GM08714 (cell line): ENCODE data around the gene EHMT1.

Experiments used
- H3K4me3 ChIP-seq: fragments of 200-500 bp; sonication (Bioruptor generic); 2 replicates; pipeline ENCODE4 v1.5.1; 2014; ENCODE audit warnings: mild to moderate bottlenecking, low read length, inconsistent platforms
- ZNF274 ChIP-seq: IDR thresholded peaks from 2 replicates; pipeline ENCODE4 v1.6.1; 2012; ENCODE audit warnings: mild to moderate bottlenecking, low read depth, low read length

Gene EHMT1

DNA sequence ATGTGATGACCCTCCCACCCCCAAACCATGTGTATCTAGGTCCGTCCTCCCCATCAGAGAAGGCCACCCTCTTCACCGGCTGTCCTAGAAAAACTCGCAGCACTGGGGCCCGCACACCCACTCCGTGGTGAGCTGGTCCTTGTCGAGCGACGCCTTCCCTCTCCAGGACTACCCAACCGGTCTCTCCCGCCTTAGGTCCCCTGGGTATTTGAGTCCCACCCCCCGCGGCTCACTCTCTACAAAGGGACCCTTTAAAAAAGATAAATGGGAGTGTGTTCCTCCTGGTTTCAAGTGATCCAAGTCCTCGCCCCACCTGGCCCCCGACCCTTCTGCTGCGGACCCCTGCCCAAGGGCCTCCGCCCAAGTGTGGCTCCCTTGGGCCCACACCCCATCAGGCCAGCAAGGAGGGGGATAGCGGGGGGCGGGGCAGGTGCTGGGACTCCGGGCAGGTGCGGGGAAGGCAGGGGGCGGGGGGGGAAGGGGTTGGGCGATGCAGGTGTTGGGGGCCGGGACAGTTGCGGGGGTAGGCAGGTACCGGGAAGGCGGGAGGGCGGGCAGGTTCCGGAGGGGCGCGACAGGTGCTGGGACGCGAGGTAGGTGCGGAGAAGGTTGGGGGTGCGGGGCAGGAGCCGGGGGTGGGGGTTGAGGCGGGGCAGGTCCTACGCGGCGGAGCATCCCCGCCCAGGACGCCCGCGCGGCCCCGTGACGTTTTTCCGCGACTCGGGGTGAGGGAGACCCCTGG lies 14.3 kb upstream of the EHMT1 start:
- no peak overlapping the region for H3K4me3 ChIP-seq
- TF ChIP-seq ZNF274 = no peak

DNA sequence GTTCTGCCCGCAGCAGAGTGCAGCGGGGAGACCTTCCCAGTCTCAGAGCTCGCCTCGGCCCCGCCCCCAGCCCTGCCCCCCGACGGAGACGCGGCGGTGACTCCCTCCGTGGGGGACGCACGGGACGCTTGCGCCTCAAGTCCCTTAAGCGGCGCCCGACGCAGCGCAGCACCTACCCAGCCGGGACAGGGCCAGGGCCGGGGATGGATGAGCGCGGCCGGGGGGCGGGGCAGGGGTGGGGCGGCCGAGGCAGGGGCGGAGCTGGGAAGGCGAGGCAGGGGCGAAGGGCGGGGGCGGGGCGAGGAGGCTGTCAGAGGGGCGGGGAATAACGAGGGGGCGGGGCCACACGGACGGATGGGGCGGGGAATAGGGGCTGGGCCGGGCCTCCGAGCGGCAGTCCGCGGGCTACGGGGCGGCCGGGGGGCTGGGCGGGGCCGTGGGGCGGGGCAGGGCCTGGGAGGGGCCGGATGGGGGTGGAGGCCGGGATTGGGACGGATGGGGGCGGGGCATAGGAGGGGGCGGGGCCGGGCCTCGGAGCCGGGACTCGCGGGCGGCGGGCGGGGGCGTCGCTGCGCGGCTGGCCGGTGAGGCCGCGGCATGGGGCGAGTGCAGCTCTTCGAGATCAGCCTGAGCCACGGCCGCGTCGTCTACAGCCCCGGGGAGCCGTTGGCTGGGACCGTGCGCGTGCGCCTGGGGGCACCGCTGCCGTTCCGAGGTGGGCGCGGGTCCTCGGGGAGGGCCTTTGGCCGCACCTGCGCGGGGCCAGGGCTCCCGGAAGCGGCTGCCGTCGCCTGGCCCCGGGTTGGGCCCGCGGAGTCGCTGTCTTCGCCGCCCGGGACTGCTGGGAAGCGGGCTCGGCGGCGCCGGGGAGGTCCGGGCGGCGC lies 13.4 kb upstream of the EHMT1 start, which contains the start of gene ARRDC1:
Gene ARRDC1, plus strand, starts transcription at position 566 of the 884 bp plus-strand sequence. Its CDS starts 32 bp downstream, at position 598.
- no peak for TF ChIP-seq ZNF274
- peak within 1 kb of the TSS; percentile 91 for H3K4me3 ChIP-seq

DNA sequence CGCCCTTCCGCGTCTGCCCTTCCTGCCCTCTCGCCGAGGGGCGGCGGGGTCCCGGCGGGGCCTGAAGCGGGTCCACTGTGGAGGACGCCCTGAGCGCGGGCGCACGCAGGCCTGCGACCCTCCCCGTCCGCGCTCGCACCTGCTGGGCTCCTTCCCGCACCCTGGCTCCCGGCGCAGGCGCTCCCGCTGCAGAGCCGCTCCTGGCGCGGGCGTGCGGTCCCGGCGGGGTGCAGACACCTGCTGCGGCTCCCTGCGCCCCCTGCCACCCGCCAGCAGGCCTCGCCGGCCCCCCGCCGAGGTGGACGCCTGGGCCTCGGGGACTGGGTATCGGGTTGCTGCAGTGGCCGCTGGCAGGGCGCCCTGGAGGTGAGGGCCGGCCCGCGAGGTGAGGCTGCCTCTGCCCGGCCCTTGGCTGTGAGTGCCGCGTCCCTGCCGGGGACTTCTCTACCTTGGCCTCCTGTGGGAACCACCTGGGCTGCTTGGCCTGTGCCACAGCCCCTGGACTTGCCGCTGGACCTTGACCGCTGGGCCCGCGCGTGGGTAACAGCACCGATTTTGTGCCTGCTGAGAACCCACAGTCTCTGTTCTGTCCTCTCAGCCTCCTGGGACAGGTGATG lies 12.7 kb upstream of the EHMT1 start:
- no peak for TF ChIP-seq ZNF274
- H3K4me3 ChIP-seq = peak overlapping the region; percentile 91

DNA sequence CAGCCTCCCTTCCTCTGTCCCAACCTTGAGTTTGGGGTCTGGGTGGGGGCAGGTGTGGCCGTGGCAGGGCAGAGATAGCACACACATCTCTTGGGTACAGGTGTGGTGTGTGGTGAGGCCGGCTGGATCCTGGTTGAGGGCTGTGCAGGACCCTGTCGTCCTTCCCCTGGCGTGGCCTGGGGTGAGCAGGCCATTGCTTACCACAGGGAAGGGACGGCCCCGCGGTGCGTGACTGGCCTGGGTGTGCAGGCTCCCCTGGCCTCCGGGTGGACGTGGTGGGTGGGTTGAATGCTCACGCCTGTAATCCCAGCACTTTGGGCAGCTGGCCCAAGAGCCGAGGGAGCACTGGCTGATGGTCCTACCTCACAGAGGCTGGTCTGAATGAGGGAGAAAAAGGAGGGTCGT lies 12.1 kb upstream of the EHMT1 start:
- peak overlapping the region; percentile 91; the same call in 1 of the 2 replicates for H3K4me3 ChIP-seq
- TF ChIP-seq ZNF274 = no peak

DNA sequence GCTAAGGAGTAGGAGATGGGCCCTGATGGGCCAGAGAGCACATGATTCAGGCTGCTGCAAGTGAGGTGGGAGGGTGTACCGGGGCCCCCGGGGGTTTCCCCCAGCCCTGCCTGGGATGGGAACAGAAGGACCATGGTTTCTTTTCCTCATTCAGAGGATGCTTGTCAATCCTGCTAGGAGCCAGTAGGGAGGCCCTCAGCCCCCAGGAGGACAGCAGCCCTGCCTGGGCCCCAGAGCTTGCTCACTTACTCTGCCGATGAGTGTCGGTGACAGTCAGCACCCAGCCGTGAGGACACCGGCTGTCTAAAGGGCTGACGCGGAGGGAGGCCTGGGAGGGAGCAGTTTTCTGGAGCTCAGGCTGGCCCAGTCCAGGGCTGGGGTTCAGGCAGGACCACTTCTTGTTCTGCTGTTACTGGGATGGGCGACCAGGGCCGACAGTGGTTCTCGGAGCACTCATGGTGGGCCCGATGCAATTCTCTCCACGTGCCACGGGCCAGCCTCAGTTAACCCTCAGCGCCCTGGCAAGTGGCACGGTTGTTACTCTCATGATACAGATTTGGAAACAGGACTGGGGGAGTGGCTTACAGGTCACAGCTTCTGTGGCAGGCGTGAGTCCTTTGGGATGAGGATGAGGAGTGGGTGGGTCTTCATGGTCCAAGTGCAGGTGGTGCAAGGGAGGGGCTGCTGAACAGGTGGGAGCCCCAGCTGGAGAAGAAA lies 11.5 kb upstream of the EHMT1 start:
- TF ChIP-seq ZNF274 = no peak
- H3K4me3 ChIP-seq = no peak overlapping the region; the same call in 1 of the 2 replicates

DNA sequence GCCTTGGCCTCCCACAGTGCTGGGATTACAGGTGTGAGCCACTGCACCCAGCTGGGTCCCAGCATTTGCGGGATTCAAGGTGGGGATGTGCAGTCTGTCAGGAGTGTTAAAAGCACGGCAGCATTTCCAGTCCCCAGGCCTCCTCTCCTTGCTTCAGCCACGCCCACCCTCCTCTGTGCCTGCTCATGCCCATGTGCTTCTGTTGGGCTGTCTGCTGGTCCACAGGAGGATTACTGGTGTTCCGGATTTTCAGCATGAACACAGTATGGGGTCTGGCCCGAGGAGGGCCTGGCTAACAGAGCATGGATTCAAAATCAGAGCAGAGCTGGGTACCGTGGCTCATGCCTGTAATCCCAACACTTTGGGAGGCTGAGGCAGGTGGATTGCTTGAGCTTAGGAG lies 7.9 kb upstream of the EHMT1 start:
- no peak overlapping the region for H3K4me3 ChIP-seq
- TF ChIP-seq ZNF274 = no peak

DNA sequence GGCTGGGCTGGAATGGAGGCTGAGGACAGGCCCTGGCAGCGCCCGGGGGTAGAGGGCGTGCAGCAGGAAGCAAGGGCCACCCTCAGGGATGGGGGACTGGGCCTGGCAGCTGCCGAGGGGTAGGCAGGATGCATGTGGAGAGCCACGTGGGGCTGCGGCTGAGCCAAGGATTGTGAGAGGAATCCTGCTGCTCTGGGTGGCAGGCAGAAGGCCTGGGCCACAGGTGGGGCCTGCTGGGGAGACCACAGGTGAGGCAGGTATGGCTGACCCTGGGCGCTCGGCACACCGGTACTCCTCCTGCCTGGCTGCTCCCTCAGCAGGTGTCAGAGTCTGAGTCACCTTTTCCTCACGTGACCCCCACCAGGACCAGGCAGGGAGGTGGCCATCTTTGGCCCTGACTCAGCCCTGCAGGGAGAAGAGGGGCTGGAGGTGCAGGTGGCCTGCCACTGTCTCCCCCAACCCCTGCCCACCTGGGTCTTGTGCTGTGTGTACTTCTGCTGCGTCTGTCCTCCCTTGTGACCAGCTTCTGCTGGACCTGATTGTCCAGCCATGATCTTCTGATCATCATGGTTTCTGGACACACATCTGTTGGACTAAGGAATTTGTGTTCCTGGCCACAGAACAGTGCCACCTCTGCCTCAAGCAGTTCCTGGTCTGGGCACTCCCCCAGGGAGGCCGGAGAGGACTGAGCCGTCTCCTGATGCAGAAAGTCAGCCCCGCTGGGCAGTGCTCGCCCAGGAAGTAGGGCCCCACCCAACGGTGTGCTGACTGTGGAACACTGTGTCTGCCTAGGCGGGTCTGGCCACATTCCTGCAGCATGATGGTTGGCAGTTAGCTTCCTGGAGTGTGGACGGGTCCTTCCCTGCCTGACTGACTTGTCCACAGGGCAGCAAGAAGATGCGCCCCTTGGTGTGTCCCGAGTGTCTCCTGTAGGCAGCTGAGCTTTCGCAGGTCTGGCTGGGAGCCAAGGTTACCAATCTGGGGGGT lies 6.9 kb upstream of the EHMT1 start:
- TF ChIP-seq ZNF274 = no peak
- no peak overlapping the region for H3K4me3 ChIP-seq

DNA sequence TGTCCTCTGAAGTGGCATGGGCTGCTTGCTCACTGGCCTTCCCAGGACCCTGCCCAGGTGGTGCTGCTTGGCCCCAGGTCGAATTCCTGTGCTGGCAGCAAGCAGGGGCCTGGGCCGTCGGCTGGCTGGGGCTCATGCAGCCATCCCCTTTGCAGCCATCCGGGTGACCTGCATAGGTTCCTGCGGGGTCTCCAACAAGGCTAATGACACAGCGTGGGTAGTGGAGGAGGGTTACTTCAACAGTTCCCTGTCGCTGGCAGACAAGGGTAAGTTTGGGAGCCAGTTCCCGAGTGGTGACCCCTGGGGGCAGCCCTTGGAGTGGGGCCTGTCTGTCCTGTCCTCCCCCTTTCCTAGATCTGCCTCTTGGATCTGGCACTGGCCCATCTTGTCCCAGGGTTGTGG lies 6.1 kb upstream of the EHMT1 start:
- H3K4me3 ChIP-seq = no peak overlapping the region

DNA sequence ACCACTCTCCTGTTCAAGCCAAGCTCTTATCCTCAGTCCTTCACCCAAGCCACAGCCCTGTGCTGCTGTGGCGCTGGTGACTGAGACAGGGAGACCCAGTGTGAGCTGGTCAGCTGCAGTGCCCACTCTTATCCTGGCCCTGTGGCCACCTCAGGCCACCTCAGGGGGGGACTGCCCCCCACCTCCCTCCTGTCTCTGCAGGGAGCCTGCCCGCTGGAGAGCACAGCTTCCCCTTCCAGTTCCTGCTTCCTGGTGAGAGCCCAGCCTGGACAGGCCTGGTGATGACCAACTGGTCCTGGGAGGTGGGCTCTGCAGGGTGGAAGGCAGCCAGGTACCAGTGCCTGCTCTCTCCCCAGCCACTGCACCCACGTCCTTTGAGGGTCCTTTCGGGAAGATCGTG lies 5.5 kb upstream of the EHMT1 start:
- no peak overlapping the region for H3K4me3 ChIP-seq
- no peak for TF ChIP-seq ZNF274

More for the DNA sequence above, 6.1 kb upstream of the EHMT1 start:
- no peak for TF ChIP-seq ZNF274

DNA sequence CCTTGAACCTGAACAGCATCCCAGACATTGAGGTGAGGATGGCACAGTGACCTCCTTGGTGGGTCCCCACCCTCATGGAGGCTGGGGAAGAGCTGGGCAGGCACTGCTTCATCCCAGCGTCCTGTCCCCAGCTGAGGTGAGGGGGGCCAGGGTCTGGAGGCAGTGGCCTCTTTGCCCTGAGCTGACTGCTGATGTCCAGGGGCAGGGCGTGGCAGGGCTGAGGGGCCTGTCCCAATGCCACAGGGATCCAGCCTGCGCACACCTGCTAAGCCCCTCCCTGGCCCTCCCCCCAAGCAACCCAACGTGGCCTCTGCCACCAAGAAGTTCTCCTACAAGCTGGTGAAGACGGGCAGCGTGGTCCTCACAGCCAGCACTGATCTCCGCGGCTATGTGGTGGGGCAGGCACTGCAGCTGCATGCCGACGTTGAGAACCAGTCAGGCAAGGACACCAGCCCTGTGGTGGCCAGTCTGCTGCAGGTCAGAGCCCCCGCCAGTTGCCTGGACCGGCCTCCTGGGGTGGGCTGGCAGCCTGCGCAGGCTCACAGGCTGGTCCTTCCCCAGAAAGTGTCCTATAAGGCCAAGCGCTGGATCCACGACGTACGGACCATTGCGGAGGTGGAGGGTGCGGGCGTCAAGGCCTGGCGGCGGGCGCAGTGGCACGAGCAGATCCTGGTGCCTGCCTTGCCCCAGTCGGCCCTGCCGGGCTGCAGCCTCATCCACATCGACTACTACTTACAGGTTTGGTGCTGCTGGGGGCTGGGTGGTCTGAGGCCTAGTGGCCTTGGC lies 4.9 kb upstream of the EHMT1 start:
- no peak for TF ChIP-seq ZNF274

DNA sequence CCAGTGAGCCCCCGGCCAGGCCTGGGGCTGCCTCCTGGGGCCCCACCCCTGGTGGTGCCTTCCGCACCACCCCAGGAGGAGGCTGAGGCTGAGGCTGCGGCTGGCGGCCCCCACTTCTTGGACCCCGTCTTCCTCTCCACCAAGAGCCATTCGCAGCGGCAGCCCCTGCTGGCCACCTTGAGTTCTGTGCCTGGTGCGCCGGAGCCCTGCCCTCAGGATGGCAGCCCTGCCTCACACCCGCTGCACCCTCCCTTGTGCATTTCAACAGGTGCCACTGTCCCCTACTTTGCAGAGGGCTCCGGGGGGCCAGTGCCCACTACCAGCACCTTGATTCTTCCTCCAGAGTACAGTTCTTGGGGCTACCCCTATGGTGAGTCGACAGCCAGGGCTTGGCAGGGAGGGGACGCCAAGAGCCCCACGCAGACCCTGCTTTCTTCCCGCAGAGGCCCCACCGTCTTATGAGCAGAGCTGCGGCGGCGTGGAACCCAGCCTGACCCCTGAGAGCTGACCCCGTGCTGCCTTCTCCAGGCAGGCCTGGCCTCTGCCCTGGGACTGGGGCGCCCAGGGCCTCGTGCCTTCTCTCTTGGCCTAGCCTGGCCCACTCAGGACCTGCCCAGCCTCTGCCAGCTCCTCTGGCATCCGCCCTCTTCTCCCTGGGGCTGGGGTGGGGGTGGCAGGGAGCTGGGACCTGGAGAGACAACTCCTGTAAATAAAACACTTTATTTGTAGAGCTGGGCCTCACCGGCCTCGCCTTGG lies 4.0 kb upstream of the EHMT1 start:
- H3K4me3 ChIP-seq = no peak overlapping the region
- no peak for TF ChIP-seq ZNF274

More for the DNA sequence above, 4.9 kb upstream of the EHMT1 start:
- no peak overlapping the region for H3K4me3 ChIP-seq
